Astrocyte of the cerebellum (primary cell): ENCODE data around the gene PEX13.

Source experiments
- DNase-seq: peaks from one replicate; pipeline ENCODE4 v3.0.0-alpha.2; 2011; ENCODE audit warnings: low read depth
- H3K4me3 ChIP-seq: 2 replicates; pipeline ENCODE4 v1.5.1; 2011; ENCODE audit warnings: mild to moderate bottlenecking, low read depth, low read length, moderate library complexity
- in situ Hi-C: cut with HindIII; loops from 2 replicates; pipeline ENCODE4 v1.10.0; 2017; ENCODE audit warnings: low sequenced_read_pairs
- TF ChIP-seq, protein P1 (sequence below): IDR thresholded peaks from 2 replicates; pipeline ENCODE4 v1.5.1; 2012; ENCODE audit warnings: low read length, low read depth, moderate library complexity, mild to moderate bottlenecking; ENCODE audit errors: missing control alignments

Gene PEX13

DNA sequence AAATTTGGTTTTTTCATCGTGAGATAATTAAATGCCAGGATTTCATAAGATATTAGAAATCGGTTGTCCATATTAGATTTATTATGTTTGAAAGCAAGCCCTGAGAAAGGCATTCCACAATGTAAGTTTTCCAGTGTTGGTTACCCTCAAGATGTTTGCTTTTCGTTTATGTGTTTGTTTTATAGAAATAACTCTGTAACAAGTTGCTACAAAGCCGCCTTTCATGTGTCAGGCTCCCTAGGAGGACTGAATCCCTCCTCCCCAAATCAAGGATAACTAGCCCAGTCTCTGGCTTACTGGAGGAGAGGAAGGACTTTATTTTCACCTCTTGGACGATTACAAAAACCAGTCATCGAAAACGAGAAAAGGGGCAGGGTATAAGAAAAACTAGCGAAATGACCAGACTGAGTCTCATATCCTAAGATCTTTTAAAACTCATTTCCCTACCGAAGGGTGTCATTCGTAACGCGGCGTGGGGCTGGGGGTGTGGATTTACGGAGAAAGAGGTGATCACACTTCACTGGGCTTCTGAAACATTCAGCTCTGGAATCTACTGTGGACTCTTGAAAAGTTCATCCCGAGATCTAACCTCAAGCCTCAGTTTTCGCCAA, 1.0 kb upstream of the PEX13 start:
- in situ Hi-C loops: loop anchor here (25.0 kb wide), 1 partner anchor 254 kb away; the partner anchor contains the start of gene PAPOLG
- no peak for DNase-seq
- TF ChIP-seq, protein P1, sequence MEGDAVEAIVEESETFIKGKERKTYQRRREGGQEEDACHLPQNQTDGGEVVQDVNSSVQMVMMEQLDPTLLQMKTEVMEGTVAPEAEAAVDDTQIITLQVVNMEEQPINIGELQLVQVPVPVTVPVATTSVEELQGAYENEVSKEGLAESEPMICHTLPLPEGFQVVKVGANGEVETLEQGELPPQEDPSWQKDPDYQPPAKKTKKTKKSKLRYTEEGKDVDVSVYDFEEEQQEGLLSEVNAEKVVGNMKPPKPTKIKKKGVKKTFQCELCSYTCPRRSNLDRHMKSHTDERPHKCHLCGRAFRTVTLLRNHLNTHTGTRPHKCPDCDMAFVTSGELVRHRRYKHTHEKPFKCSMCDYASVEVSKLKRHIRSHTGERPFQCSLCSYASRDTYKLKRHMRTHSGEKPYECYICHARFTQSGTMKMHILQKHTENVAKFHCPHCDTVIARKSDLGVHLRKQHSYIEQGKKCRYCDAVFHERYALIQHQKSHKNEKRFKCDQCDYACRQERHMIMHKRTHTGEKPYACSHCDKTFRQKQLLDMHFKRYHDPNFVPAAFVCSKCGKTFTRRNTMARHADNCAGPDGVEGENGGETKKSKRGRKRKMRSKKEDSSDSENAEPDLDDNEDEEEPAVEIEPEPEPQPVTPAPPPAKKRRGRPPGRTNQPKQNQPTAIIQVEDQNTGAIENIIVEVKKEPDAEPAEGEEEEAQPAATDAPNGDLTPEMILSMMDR: no peak
- H3K4me3 ChIP-seq: peak overlapping the region; percentile 86

DNA sequence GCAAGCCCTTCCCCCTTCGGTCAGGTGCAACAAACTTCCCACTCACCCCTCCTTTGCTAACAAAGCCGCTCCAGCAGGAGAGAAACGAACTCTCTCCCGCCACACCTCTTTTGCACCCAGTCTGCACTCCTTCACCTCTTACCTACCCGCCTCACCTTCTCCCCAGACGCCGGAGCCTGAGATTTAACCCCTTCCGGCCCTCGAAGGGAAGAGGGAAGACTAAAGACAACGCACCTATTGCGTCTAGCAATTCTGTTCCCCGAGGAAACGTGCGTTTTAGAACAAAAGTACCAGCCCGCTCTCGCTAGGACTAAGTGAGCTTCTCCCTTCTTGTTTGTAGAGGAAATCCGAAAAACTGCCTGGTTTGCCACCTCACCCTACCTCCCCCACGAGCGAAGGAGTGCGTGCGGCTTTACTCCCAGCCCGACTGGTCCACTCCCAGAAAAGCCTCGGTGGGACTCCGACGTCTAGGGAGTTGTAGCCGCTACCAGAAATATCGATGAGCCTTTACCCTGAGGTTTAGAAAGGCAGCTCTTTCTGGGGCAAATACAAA, 441 bp upstream of the PEX13 start:
- DNase-seq: peak; percentile 44
- in situ Hi-C loops: loop anchor here (25.0 kb wide), 1 partner anchor 255 kb away; the partner anchor contains the start of gene PAPOLG
- TF ChIP-seq, protein P1: no peak
- peak overlapping the region; percentile 86 for H3K4me3 ChIP-seq

DNA sequence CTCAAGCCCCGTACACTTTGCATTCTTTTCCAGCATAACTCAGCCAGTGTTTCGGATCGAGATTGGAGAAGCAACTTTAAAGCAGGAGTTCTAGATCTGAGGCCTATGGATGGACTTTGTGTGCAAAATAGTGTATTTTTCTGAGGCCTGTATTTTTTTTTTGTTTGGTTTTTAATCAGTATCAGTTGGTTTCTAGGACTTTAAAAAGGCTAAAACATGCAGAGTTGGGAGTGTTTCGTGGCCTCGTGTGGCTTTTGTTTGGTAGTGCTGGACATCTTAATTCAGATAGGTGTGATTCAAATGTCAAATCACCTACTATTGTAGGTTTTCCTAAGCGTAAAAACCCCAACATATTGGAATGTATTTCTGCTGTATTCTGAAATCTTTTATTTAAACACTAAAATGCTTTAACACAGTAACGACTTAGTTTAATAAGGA, 817 bp downstream of the PEX13 start:
- in situ Hi-C loops: loop anchor here (25.0 kb wide), 1 partner anchor 256 kb away; the partner anchor contains the start of gene PAPOLG
- TF ChIP-seq, protein P1: no peak
- H3K4me3 ChIP-seq: peak overlapping the region; percentile 86
- peak; percentile 5 for DNase-seq

DNA sequence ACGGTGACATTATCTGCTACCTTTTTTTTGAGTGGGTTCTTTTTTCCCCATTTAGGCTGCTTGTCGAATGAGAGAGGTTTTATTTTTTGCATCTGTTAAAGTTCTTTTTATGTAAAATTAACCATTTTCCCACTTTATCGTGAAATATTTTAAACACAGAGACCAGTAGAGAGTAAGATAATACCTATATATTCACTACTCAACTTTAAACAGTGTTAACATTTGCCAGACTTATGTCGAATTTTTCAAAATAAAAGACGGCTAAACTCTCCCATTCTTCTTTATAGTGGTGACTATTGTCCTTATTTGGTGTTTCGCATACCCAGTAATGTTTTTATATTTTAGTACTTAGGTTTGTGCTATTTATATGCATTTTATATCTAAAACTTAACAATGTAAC, 1.3 kb downstream of the PEX13 start:
- in situ Hi-C loops: loop anchor here (25.0 kb wide), 1 partner anchor 256 kb away; the partner anchor contains the start of gene PAPOLG
- TF ChIP-seq, protein P1: no peak
- no peak for DNase-seq
- peak overlapping the region; percentile 86 for H3K4me3 ChIP-seq

DNA sequence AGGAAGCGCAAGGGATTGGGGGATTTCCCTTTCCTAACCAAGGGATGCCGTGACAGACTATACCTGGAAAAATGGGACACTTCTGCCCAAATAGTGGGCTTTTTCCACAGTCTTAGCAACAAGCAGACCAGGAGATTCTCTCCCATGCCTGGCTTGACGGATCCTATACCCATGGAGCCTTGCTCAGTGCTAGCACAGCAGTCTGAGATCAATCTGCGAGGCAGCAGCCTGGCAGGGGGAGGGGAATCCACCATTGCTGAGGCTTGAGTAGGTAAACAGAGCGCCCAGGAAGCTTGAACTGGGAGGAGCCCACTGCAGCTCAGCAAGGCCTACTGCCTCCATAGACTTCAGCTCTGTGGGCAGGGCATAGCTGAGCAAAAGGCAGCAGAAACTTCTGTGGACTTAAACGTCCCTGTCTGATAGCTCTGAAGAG, 3.7 kb downstream of the PEX13 start:
- DNase-seq: no peak
- H3K4me3 ChIP-seq: no peak overlapping the region
- in situ Hi-C loops: loop anchor here (25.0 kb wide), 1 partner anchor 259 kb away; the partner anchor contains the start of gene PAPOLG
- TF ChIP-seq, protein P1: no peak

DNA sequence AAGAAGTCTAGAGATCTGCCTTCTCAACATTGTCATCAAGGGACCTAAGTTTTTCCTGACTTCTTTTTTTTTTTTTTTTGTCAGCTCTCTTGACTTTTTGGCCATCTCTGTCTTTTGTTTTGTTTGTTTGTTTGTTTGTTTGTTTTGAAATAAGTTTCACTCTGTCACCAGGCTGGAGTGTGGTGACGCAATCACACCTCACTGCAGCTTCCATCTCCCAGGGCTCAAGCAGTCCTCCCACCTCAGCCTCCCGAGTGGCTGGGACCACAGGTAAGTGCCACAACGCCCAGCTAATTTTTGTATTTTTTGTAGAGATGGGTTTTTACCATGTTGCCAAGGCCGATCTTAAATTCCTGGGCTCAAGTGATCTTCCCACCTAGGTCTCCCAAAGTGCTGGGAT, 6.2 kb downstream of the PEX13 start:
- in situ Hi-C loops: loop anchor here (25.0 kb wide), 1 partner anchor 261 kb away; the partner anchor contains the start of gene PAPOLG
- H3K4me3 ChIP-seq: no peak overlapping the region
- no peak for DNase-seq
- TF ChIP-seq, protein P1: no peak
